Stimulated activated CD8-positive, alpha-beta memory T cell treated with anti-CD3 and anti-CD28 coated beads, Interleukin-12 subunit alpha, Interleukin-12 subunit beta, amount 100 ng/mL, for 1 hour (primary cell): ENCODE data around the gene ARMC9.

Experiments
- DNase-seq: peaks from one replicate; pipeline ENCODE4 v3.0.0-alpha.2; 2020; ENCODE audit warnings: low read depth

The ARMC9 gene

DNA sequence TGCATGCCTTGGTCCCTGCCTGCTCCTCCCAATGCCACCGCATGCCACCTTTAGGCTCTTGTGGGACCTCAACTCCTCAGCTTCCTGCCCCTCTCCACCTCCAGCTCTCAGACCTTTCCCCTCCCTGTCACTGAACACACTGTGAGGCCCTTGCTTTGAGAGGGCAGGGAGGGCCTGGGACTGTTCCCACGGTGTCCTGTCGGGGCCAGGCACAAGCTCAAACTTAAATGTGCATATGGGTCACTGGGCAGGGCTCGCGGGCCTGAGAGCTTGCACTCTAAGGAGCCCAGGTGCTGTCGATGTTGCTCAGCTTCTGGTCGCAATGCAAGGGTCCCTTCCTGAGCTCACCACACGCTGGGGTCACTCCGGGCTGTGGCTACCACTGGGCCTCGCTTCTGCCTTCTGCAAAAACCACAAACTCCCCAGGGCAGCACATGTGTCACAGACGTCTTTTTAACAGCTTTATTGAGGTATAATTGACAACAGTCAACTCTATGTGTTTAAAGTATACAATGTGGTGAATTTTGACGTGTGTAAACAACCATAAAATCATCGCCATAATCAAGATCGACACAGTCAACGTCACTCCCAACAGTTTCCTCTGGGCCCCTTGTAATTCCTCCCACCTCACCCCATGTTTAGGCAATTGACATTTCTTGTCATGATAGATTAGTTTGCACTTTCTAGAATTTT lies 185.1 kb downstream of the ARMC9 start:
- DNase-seq = no peak

GRCh38 chr2:231384109-231384435 lies 185.6 kb downstream of the ARMC9 start:
- DNase-seq = no peak

DNA sequence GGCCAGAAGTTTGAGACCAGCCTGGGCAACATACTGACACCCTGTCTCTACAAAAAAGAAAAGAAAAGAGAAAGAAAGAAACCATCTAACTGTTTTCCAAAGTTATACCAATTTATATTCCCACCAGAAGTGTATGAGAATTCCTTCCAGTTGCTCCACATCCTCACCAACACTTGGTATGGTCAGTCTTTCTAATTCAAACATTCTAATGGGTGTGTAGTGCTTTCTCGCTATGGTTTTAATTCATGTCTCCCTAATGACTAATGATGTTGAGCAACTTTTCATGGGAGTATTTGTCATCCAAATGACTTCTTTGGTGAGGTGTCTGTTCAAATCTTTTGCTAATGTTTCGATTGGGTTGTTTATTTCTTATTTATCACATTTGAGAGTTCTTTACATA lies 186.5 kb downstream of the ARMC9 start:
- no peak for DNase-seq

GRCh38 chr2:231385429-231385828 lies 187.0 kb downstream of the ARMC9 start:
- no peak for DNase-seq

DNA sequence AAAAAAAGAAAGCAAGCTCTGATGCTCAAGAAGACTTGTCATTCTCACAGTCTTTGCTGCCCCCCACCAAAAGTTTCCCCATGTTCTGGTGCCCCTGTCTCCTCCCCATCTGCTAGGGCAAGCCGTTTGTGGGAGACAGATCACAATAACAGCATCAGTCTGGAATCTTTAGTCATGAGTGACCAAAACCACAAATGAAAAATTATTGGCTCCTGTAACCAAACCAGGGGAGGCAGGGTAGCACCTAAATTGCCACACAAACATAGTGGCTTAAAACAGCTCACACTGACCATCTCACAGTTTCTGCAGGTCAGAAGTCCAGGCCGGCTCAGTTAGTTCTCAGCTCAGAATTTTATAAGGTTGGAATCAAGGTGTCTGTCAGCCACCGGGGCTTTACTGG lies 188.0 kb downstream of the ARMC9 start:
- DNase-seq = no peak

DNA sequence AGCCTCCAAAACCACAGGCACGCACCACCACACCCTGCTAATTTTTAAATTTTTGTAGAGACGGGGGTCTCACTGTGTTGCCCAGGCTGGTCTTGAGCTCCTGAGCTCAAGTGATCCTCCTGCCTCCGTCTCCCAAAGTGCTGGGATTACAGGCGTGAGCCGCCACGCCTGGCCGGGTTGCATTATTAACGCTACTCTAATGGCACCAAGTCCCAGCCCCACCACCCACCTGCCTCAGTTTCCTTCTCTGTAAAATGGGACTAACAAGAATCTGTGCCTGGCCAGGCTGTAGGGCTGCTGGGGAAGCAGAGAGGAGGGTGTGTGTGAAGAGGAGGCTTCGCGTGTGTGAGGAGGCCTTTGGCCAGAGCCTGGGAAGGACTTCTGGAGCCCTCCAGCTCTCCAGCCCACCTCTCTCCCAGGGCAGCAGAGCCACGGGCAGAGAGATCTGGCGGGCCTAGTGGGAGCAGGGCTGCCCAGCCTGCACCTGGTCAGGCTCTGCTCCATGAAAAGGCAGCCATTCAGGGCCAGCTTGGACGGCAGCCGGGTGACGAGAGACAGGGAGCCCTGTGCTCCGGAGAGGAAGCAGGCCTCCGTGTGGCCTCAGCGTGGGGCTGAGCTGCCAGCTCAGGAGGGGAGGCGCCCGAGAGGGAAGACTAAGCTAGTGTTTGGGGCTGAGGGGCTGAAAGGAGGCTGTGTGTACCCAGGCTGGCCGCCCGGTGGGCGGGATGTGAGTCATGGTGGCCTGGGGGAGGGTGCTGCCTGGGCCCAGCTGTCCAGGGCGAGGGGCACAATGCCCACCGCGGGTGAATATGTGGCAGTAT lies 189.7 kb downstream of the ARMC9 start:
- no peak for DNase-seq

DNA sequence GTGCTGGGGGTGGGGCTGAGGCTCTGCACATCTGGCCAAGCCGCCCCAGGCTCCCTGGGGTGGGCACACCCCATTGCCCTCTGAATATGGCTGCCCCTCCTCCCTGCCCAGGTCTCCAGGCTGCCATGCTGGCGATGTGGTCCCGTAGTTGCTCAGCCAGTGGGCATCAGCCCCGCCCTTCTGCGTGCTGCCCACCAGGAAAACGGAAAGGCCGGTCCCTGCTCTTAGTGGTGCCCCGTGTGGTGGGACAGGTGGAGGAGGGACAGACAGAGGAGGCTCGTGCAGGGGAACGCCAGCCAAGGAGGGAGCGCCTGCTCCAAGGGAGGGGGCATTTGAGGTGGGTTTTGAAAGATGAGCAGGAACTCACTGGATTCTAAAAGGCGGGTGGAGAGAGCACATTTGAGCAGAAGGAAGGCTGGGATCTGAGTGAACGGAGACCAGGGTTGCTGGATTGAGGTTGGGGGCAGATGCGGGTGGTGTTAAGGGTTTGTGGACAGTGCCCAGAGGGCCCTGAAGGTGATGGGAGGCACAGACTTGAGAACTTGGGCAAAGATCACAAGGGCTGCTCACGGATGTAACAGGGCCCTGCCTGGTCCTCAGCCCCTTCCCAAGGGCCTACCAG lies 190.4 kb downstream of the ARMC9 start:
- no peak for DNase-seq

GRCh38 chr2:231390667-231391066 lies 192.2 kb downstream of the ARMC9 start:
- DNase-seq = no peak

- DNase-seq = no peak
Measured at GRCh38 chr2:231391981-231392380, 193.6 kb downstream of the ARMC9 start.

DNA sequence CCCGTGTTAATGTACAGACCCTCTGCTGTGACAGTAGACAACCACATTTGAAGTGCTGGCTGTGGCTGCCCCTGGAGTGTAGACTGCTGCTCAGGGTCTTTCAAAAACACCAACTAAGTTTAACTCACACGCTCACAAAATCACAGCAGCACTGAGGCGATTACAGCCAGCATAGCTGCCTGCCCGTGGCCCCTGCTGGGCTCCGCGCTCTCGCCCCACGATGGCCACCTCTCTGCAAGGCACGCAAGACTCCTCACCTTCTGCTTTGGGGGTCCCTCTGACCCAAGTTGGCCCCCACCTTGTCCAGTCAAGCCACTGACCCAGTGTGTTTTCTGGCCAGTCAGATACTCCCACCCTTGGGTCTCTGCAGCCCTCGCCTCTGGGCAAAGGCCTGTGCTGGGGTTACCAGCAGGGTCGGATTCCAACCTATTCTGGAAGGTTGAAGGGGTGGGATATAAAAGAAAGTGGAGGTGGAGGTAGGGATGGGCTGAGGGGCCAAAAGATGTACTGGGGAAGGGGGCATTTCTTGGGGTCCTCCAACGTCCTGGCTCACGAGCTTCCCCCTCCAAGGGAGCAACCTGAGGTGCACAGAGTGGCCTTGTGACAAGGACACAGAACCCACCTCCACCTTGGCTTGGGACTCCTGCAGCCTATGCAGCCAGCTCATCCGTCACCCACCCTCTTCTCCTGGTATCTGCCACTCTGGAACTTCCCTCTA lies 194.2 kb downstream of the ARMC9 start:
- no peak for DNase-seq

GRCh38 chr2:231393149-231394131 lies 195.0 kb downstream of the ARMC9 start:
- DNase-seq = no peak

DNA sequence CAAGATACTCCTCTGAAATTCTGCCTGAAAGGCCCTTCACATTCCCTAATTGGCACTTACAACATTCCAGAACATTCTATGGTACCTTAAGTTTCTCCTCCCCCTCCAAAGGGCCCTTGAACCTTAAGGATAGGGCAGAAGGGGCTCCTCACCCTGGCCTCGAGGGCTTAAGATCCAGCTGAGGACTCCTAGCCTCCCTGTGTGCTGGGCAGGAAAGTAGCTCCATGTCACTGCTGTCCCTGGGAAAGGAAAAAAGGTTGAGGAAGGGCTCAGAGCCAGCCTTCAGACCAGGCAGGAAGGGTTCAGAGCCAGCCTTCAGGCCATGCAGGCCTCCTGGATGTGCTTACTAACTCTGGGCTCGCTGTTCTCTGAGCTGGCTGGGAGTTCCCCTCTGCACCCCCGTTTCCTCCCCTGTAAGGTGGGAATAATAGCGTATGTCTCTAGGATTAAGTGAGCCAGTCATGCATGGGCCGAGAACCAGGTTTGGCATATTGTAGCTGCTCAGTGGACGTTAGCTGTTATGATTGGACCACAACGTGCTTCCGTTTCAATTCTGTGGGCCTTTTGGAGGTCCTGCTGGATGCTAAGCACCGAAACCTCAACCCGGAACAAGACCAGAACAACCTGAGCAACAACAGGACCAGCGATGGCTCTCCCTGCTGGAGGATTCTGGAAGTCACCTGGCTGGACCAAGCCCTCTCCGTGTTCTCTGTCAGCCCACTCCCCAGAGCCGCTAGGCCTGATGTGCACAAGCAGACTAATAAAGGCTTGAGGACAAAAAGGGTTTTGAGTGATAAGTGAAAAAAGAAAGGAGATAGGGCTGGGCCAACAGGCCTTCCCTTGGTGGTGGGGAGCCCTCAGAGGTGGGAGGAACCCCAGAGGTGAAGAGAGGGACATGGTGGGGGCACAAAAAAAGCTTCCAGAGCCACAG lies 196.0 kb downstream of the ARMC9 start:
- DNase-seq = no peak

GRCh38 chr2:231395188-231396057 lies 197.0 kb downstream of the ARMC9 start, which contains the start of gene B3GNT7:
Gene B3GNT7 (plus strand): TSS chr2:231395710. CDS start chr2:231395804, 94 bp downstream.
- no peak for DNase-seq

- DNase-seq = no peak
Measured at GRCh38 chr2:231396058-231396821, 197.8 kb downstream of the ARMC9 start.

GRCh38 chr2:231397011-231397927 lies 198.8 kb downstream of the ARMC9 start:
- no peak for DNase-seq

DNA sequence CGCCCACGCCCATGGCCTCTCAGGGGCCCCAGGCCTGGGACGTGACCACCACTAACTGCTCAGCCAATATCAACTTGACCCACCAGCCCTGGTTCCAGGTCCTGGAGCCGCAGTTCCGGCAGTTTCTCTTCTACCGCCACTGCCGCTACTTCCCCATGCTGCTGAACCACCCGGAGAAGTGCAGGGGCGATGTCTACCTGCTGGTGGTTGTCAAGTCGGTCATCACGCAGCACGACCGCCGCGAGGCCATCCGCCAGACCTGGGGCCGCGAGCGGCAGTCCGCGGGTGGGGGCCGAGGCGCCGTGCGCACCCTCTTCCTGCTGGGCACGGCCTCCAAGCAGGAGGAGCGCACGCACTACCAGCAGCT lies 199.5 kb downstream of the ARMC9 start:
- no peak for DNase-seq

DNA sequence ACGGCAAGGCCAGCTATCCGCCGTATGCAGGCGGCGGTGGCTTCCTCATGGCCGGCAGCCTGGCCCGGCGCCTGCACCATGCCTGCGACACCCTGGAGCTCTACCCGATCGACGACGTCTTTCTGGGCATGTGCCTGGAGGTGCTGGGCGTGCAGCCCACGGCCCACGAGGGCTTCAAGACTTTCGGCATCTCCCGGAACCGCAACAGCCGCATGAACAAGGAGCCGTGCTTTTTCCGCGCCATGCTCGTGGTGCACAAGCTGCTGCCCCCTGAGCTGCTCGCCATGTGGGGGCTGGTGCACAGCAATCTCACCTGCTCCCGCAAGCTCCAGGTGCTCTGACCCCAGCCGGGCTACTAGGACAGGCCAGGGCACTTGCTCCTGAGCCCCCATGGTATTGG lies 200.2 kb downstream of the ARMC9 start:
- no peak for DNase-seq
